ENCODE measurements around the gene DNMBP. TPM values are rescaled to one million over a fixed set of nuclear protein-coding genes. Genes with fewer than 3 reads are reported as not detected.
A peak's percentile ranks its signal among the peaks of the same experiment; 100 is the strongest.

The DNMBP gene
- total and polyA plus RNA-seq, 11 donors = 3.9 to 11.5 (median 6.6) TPM

- Histone ChIP-seq H3K27me3 (no peaks in the 10 kb centered on the region), H3K4me3 (no peak overlapping the region), H3K9me3 (peaks cover 0 to under 1% (median 0%) of the 10 kb centered on the region in 12 donors), H3K4me1 (peaks cover 0 to 39% (median 18%) of the 10 kb centered on the region in 12 donors), H3K36me3 (peaks cover 0 to 5% (median 0%) of the 10 kb centered on the region in 9 donors), H3K27ac (peak overlapping the region in 4 of 12 donors; percentile 15 to 48 (median 45))
- ATAC-seq = no peak
- TF ChIP-seq POLR2A (IDR thresholded peaks at IDR 0.05) = no peak
- TF ChIP-seq CTCF (IDR thresholded peaks at IDR 0.05) = no peak
- intact Hi-C loops (cut with DNase I) = no loop called here
- WGBS, 4 donors = 91 to 95% (median 94%) methylated on average over 2 of the region's 2 CpGs
- no peak for DNase-seq
Observed at GRCh38 chr10:99944860-99945259, 64.9 kb downstream of the DNMBP start.

DNA sequence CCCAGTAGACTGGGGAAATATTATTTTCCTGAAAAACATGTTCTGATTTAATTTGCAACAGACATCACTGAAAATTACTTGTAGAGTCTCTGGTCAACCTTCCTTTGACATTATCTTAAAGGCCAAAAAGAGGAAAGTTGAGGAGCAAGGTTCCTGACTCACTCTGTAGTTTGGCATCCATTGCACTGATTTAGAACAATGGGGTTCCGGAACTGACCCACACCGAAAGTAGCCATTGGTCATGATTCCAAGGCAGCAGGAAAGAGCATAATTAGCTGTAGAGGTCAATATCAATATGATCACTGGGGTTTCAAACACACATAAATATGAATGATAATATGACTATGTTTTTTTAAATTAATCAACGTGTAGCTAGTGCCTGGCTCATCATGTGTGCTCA is 65.8 kb downstream of the DNMBP start:
- DNase-seq (no peak), ATAC-seq (no peak)
- 79 to 89% (median 85%) methylated on average over 3 of the region's 3 CpGs for WGBS, 4 donors
- no peak overlapping the region for H3K27ac ChIP-seq
- H3K4me1 ChIP-seq = peaks cover 0 to 39% (median 18%) of the 10 kb centered on the region in 12 donors
- H3K9me3 ChIP-seq = no peaks in the 10 kb centered on the region
- no peaks in the 10 kb centered on the region for H3K27me3 ChIP-seq
- TF ChIP-seq POLR2A (IDR thresholded peaks at IDR 0.05) (no peak), CTCF (IDR thresholded peaks at IDR 0.05) (no peak)
- intact Hi-C loops (cut with DNase I) = no loop called here
- H3K4me3 ChIP-seq = no peak overlapping the region
- peaks cover 0 to 4% (median 0%) of the 10 kb centered on the region in 9 donors for H3K36me3 ChIP-seq

DNA sequence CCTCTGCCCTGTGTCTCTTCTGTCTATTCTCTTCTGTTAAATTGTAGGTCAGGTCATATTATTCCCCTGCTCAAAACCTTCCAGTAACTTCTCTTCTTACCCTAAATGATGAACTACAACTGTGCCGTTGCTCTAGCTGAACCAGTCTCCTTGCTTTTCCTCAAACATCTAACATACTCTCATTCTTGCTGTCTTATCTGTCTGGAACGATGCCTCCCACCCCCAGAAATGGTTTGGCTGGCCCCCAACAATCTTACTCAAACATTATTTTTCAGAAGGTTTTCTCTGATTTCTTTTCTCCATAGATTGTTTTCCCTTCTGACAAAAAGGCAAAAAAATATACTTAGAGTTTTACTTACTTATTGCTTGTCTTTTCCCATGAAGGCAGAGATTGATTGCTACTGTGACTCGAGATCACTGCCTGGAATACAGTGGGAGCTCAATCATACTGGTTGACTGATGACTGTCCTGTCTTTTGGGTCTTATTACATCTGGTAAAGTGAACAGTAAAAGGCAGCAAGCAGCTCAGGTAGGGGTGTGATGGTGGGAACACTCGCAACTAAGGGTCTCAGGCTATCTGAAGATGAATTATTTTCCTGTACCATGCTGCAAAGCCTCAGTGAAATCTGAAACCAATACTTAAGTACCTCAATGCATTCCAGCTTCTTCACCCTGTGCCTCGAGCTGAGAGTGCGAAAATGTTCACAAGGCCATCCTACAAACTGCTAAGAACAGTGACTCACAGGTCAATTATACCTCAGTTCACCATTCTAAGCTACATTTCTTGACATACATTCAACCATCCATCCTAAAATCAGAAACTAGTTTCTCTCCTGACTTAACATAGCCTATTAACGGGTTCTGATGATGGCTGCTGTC is 67.6 kb downstream of the DNMBP start:
- ATAC-seq (no peak), DNase-seq (no peak)
- no peak overlapping the region for H3K4me3 ChIP-seq
- no peak for TF ChIP-seq POLR2A (IDR thresholded peaks at IDR 0.05)
- TF ChIP-seq CTCF (IDR thresholded peaks at IDR 0.05) = no peak
- whole genome bisulfite sequencing, 4 donors = 68 to 79% (median 76%) methylated on average over 7 of the region's 7 CpGs
- no peaks in the 10 kb centered on the region for H3K9me3 ChIP-seq
- H3K4me1 ChIP-seq = peaks cover 0 to 39% (median 18%) of the 10 kb centered on the region in 12 donors
- H3K27ac ChIP-seq = no peak overlapping the region
- intact Hi-C loops (cut with DNase I) = no loop called here
- H3K27me3 ChIP-seq = no peaks in the 10 kb centered on the region
- peaks cover 0 to 4% (median 0%) of the 10 kb centered on the region in 9 donors for H3K36me3 ChIP-seq

GRCh38 chr10:99938563-99938962 is 71.2 kb downstream of the DNMBP start:
- peaks cover 0 to 11% (median 0%) of the 10 kb centered on the region in 12 donors for H3K4me1 ChIP-seq
- 79 to 88% (median 82%) methylated on average over 3 of the region's 3 CpGs for WGBS, 4 donors
- H3K27ac ChIP-seq = no peak overlapping the region
- DNase-seq = no peak
- no peak overlapping the region for H3K4me3 ChIP-seq
- no peak for ATAC-seq
- H3K9me3 ChIP-seq = no peaks in the 10 kb centered on the region
- TF ChIP-seq POLR2A (IDR thresholded peaks at IDR 0.05) (no peak), CTCF (IDR thresholded peaks at IDR 0.05) (no peak)
- H3K27me3 ChIP-seq = no peaks in the 10 kb centered on the region
- intact Hi-C loops (cut with DNase I) = no loop called here
- peaks cover 0 to 4% (median 0%) of the 10 kb centered on the region in 9 donors for H3K36me3 ChIP-seq
